NCI-H510A (cell line): ENCODE measurements around the gene CT45A9.
"Not testable (repeated sequence)": the region's sequence is repeated elsewhere in the genome, so short reads cannot be mapped to it uniquely, and the experiment has no call there.

Experiments
- DNase-seq: peaks from one replicate; lab custom pipeline; 2025; lab: John Stamatoyannopoulos, UW

The CT45A9 gene

GRCh38 chrX:135871712-135872111 is at the start of gene CT45A9:
Gene CT45A9 (minus strand): TSS chrX:135871812. CDS start chrX:135868061, 3,751 bp downstream.
- not testable (repeated sequence) for DNase-seq

- DNase-seq: not testable (repeated sequence)
Measured at GRCh38 chrX:135920516-135920915, 48.9 kb upstream of the CT45A9 start.

GRCh38 chrX:135914404-135914803 is 42.8 kb upstream of the CT45A9 start:
- DNase-seq: no peak

- DNase-seq: no peak
Measured at GRCh38 chrX:135910251-135910650, 38.6 kb upstream of the CT45A9 start.

- DNase-seq: no peak
Measured at GRCh38 chrX:135893294-135893817, 21.7 kb upstream of the CT45A9 start, which contains the start of the genes CT45A10 and SAGE1. Gene CT45A10 (minus strand): TSS chrX:135893444. CDS start chrX:135885344, 8,100 bp downstream. Gene SAGE1 (plus strand): TSS chrX:135893716. CDS start chrX:135896243, 2,527 bp downstream.

- no peak for DNase-seq
Measured at GRCh38 chrX:135892781-135893180, 21.2 kb upstream of the CT45A9 start.

- no peak for DNase-seq
Measured at GRCh38 chrX:135890087-135890585, 18.5 kb upstream of the CT45A9 start.

GRCh38 chrX:135888976-135889375 is 17.4 kb upstream of the CT45A9 start:
- not testable (repeated sequence) for DNase-seq

GRCh38 chrX:135888230-135888629 is 16.6 kb upstream of the CT45A9 start:
- DNase-seq: not testable (repeated sequence)

- DNase-seq: not testable (repeated sequence)
Measured at GRCh38 chrX:135882741-135883140, 11.1 kb upstream of the CT45A9 start.

- not testable (repeated sequence) for DNase-seq
Measured at GRCh38 chrX:135854438-135854837, 17.2 kb downstream of the CT45A9 start, which contains the start of gene CT45A8. Gene CT45A8 (minus strand): TSS chrX:135854538. CDS start chrX:135850783, 3,755 bp downstream.

- DNase-seq: not testable (repeated sequence)
Measured at GRCh38 chrX:135837180-135837579, 34.4 kb downstream of the CT45A9 start, which contains the start of gene CT45A7. Gene CT45A7 (minus strand): TSS chrX:135837280. CDS start chrX:135833533, 3,747 bp downstream.

GRCh38 chrX:135819912-135820311 is 51.7 kb downstream of the CT45A9 start, which contains the start of gene CT45A2:
Gene CT45A2 (minus strand): TSS chrX:135820012. CDS start chrX:135816265, 3,747 bp downstream.
- DNase-seq: not testable (repeated sequence)
